ENCODE measurements around the gene AGBL4. TPM values are rescaled to one million over a fixed set of nuclear protein-coding genes. Genes with fewer than 3 reads are reported as not detected.

AGBL4 gene
- total RNA-seq, 1 donor from 2014 or later, result 2.1 TPM

GRCh38 chr1:48597663-48598062 is 1426.1 kb downstream of the AGBL4 start:
- H3K27ac ChIP-seq, result no peak overlapping the region

GRCh38 chr1:48596046-48596445 is 1427.7 kb downstream of the AGBL4 start:
- intact Hi-C loops (cut with DNase I), result no loop called here
- Histone ChIP-seq H3K9me3 (no peaks in the 10 kb centered on the region), H3K27ac (no peak overlapping the region), H3K36me3 (no peaks in the 10 kb centered on the region), H3K4me3 (no peak overlapping the region), H3K4me1 (no peaks in the 10 kb centered on the region), H3K27me3 (ENCODE audit: low read depth) (no peaks in the 10 kb centered on the region)
- TF ChIP-seq CTCF (IDR thresholded peaks at IDR 0.05), result no peak
- DNase-seq (no peak), ATAC-seq (no peak)

More at GRCh38 chr1:48597663-48598062, 1426.1 kb downstream of the AGBL4 start:
- Histone ChIP-seq H3K27me3 (ENCODE audit: low read depth) (no peaks in the 10 kb centered on the region), H3K36me3 (no peaks in the 10 kb centered on the region), H3K4me1 (no peaks in the 10 kb centered on the region), H3K9me3 (no peaks in the 10 kb centered on the region), H3K4me3 (no peak overlapping the region)
- ATAC-seq (no peak), DNase-seq (no peak)
- TF ChIP-seq CTCF (IDR thresholded peaks at IDR 0.05), result no peak
- intact Hi-C loops (cut with DNase I), result no loop called here

- TF ChIP-seq CTCF (IDR thresholded peaks at IDR 0.05), result no peak
Observed at GRCh38 chr1:48595613-48596012, 1428.1 kb downstream of the AGBL4 start.

DNA sequence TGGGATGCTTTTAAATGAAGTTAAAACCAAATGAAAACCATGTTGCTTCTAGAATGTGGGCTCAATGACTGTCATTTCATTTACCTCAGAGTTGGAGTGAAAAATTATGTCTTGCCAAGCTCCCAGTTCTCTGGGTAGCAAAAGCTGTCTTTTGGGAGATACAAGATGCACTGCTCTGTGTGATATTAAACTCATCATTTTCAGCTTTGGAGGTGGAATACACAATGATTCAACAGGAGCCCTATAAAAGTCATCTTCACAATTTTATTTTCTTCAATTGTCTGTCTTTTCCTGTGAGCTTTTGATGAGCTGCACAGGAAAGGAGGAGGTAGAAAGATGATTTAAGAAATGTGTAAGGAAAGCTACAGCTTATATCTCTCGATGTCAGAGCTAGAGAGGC is 1431.4 kb downstream of the AGBL4 start:
- no peaks in the 10 kb centered on the region for H3K4me1 ChIP-seq
- TF ChIP-seq CTCF (IDR thresholded peaks at IDR 0.05), result no peak
- DNase-seq (no peak), ATAC-seq (no peak)
- intact Hi-C loops (cut with DNase I), result no loop called here
- H3K9me3 ChIP-seq, result no peaks in the 10 kb centered on the region
- no peak overlapping the region for H3K4me3 ChIP-seq
- no peaks in the 10 kb centered on the region for H3K27me3 ChIP-seq (ENCODE audit: low read depth)
- no peaks in the 10 kb centered on the region for H3K36me3 ChIP-seq
- H3K27ac ChIP-seq, result no peak overlapping the region

More at GRCh38 chr1:48595613-48596012, 1428.1 kb downstream of the AGBL4 start:
- no peaks in the 10 kb centered on the region for H3K36me3 ChIP-seq
- H3K4me1 ChIP-seq, result no peaks in the 10 kb centered on the region
- no peak overlapping the region for H3K27ac ChIP-seq
- intact Hi-C loops (cut with DNase I), result no loop called here
- no peak overlapping the region for H3K4me3 ChIP-seq
- H3K9me3 ChIP-seq, result no peaks in the 10 kb centered on the region
- H3K27me3 ChIP-seq (ENCODE audit: low read depth), result no peaks in the 10 kb centered on the region
- DNase-seq (no peak), ATAC-seq (no peak)

- TF ChIP-seq CTCF (IDR thresholded peaks at IDR 0.05), result no peak
- intact Hi-C loops (cut with DNase I), result no loop called here
Observed at GRCh38 chr1:48591181-48591580, 1432.6 kb downstream of the AGBL4 start.

DNA sequence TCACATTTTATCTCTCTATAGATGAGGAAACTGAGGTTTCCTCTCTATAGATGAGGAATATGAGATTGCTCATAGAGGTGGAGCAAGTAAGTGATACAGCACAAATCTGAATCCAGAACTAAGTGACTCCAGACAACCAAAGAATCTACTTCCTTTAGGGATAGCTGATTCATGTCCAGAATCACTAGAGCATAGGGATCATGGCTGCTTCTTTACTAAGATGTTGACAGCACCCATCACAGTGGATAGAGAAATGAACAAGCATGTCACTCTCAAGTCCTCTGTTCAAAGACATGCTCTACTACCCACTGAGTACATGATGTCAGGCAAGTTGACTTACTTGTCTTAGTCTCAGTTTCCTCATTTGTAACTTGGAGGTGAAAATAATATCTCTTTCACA is 1435.7 kb downstream of the AGBL4 start:
- no peak for DNase-seq
- intact Hi-C loops (cut with DNase I), result no loop called here
- Histone ChIP-seq H3K9me3 (no peaks in the 10 kb centered on the region), H3K4me3 (no peak overlapping the region), H3K36me3 (no peaks in the 10 kb centered on the region), H3K27me3 (ENCODE audit: low read depth) (no peaks in the 10 kb centered on the region), H3K27ac (no peak overlapping the region), H3K4me1 (no peaks in the 10 kb centered on the region)
- ATAC-seq, result no peak
- no peak for TF ChIP-seq CTCF (IDR thresholded peaks at IDR 0.05)

More at GRCh38 chr1:48591181-48591580, 1432.6 kb downstream of the AGBL4 start:
- Histone ChIP-seq H3K27ac (no peak overlapping the region), H3K4me3 (no peak overlapping the region), H3K36me3 (no peaks in the 10 kb centered on the region), H3K27me3 (ENCODE audit: low read depth) (no peaks in the 10 kb centered on the region), H3K9me3 (no peaks in the 10 kb centered on the region), H3K4me1 (no peaks in the 10 kb centered on the region)
- no peak for ATAC-seq
- no peak for DNase-seq
